K562 (cell line): ENCODE data around the gene TIAM1. TPM values are rescaled to one million over a fixed set of nuclear protein-coding genes. Genes with fewer than 3 reads are reported as not detected.

Source experiments
- ATAC-seq: fragments of 200-7000 bp; cut with Tn5 transposase; 3 replicates; pipeline ENCODE4 v1.9.1; 2020; ENCODE audit warnings: moderate library complexity
- BruUV-seq: library from RNA; stranded (reverse); fragments of 400-500 nt; replicated peaks from 2 replicates; lab custom pipeline; 2021; lab: Mats Ljungman, UMichigan
- CTCF ChIA-PET: fragments of 300-600 bp; formaldehyde crosslinking; extraction: SDS; loops from one replicate; lab custom pipeline; 2021; ENCODE audit warnings: low intra/inter-chr PET ratio; lab: Yijun Ruan, JAX
- POLR2A ChIA-PET: fragments of 300-600, 350-650 bp; sonication (Branson Sonifier 250); formaldehyde crosslinking; extraction: SDS; loops from one replicate; lab custom pipeline; 2021; ENCODE audit warnings: antibody characterized with exemption, inconsistent platforms; lab: Yijun Ruan, JAX
- DNase-seq, 4 experiments: peaks; one replicate each; pipeline versions ENCODE4 v3.0.0 to v3.0.0-alpha.2; 2011 to 2018; ENCODE audit warnings: low spot score in 3 of 4, mixed read lengths in 3 of 4; ENCODE audit errors: extremely low read depth in 1 of 4
- FAIRE-seq: peaks from 2 replicates; lab custom pipeline; 2011; peaks lifted over from hg19 to GRCh38; lab: Jason Lieb, UNC
- H2AFZ ChIP-seq: 2 replicates; pipeline ENCODE4 v1.6.0; 2011; ENCODE audit warnings: low read depth, low read length, control low read depth, inconsistent platforms
- H3K27ac ChIP-seq: fragments of 200-600 bp; 3 replicates; pipeline ENCODE4 v1.8.0; 2011; ENCODE audit warnings: low read depth, mild to moderate bottlenecking, control low read depth, inconsistent platforms, low read length, moderate library complexity, mixed read lengths; ENCODE audit errors: extremely low read depth
- H3K27me3 ChIP-seq, 2 experiments: fragments of 300-600 bp in 1 of 2; 2 replicates in 1 of 2; 3 replicates in 1 of 2; pipeline versions ENCODE4 v1.6.0 to v1.8.0; 2011; ENCODE audit warnings: inconsistent platforms in 2 of 2, low read length in 2 of 2, mild to moderate bottlenecking in 1 of 2, mixed read lengths in 1 of 2, moderate library complexity in 1 of 2; ENCODE audit not compliant: control insufficient read depth in 2 of 2, insufficient read depth in 2 of 2
- H3K36me3 ChIP-seq: fragments of 300-600 bp; 3 replicates; pipeline ENCODE4 v1.8.0; 2011; ENCODE audit warnings: mild to moderate bottlenecking, low read length, inconsistent platforms; ENCODE audit not compliant: control insufficient read depth, insufficient read depth
- H3K4me1 ChIP-seq, 2 experiments: fragments of 200-600 bp in 1 of 2; replicated peaks in 1 of 2; 2 replicates in 1 of 2; 3 replicates in 1 of 2; pipeline versions ENCODE4 v1.5.1 to v1.8.0; 2011; ENCODE audit warnings: inconsistent platforms in 2 of 2, low read length in 2 of 2, mild to moderate bottlenecking in 1 of 2, mixed read lengths in 1 of 2, moderate library complexity in 1 of 2; ENCODE audit not compliant: control insufficient read depth in 2 of 2, insufficient read depth in 2 of 2
- H3K4me2 ChIP-seq: 2 replicates; pipeline ENCODE4 v1.6.1; 2011; ENCODE audit warnings: low read length, control low read depth, inconsistent platforms, mixed read lengths; ENCODE audit not compliant: insufficient read depth
- H3K4me3 ChIP-seq: fragments of 200-600 bp; sonication (generic), shearing (Covaris generic); 2 replicates; pipeline ENCODE4 v1.5.1; 2016; ENCODE audit warnings: control low read depth, inconsistent platforms
- H3K79me2 ChIP-seq: fragments of 200-600 bp; 3 replicates; pipeline ENCODE4 v1.8.0; 2011; ENCODE audit warnings: low read length, inconsistent platforms; ENCODE audit not compliant: control insufficient read depth, insufficient read depth
- H3K9ac ChIP-seq, 2 experiments: 2 replicates each; pipeline versions ENCODE4 v1.6.0 to v1.6.1; 2011; ENCODE audit warnings: low read depth in 2 of 2, low read length in 2 of 2, control low read depth in 1 of 2, inconsistent platforms in 1 of 2, mild to moderate bottlenecking in 1 of 2, mixed read lengths in 1 of 2; ENCODE audit not compliant: insufficient read depth in 1 of 2
- H3K9me1 ChIP-seq: one replicate; pipeline ENCODE4 v1.6.0; 2011; ENCODE audit warnings: inconsistent platforms, mild to moderate bottlenecking, low read length, moderate library complexity; ENCODE audit not compliant: control insufficient read depth, insufficient read depth
- H3K9me3 ChIP-seq: replicated peaks from 2 replicates; pipeline ENCODE4 v1.5.1; 2011; ENCODE audit warnings: low read depth, low read length, inconsistent platforms; ENCODE audit not compliant: control insufficient read depth, insufficient read depth
- H4K20me1 ChIP-seq: replicated peaks from 2 replicates; pipeline ENCODE4 v1.6.1; 2011; ENCODE audit warnings: low read length, inconsistent platforms, mixed read lengths; ENCODE audit not compliant: control insufficient read depth, insufficient read depth
- CHD1 ChIP-seq: fragments of 200-600 bp; sonication (generic); IDR thresholded peaks from one replicate; pipeline ENCODE4 v1.6.1; 2012; ENCODE audit warnings: mild to moderate bottlenecking, moderate library complexity, low read length, inconsistent platforms
- CTBP1 ChIP-seq: fragments of 450-650 bp; IDR thresholded peaks from 2 replicates; pipeline ENCODE4 v1.6.1; 2016; ENCODE audit warnings: borderline replicate concordance
- LCOR ChIP-seq: sonication (generic); formaldehyde crosslinking; IDR thresholded peaks from 2 replicates; pipeline ENCODE4 v1.8.0; 2022; ENCODE audit warnings: mild to moderate bottlenecking, missing genetic modification reagents
- MECOM ChIP-seq: fragments of 250-450 bp; sonication (Bioruptor Pico); IDR thresholded peaks from 2 replicates; pipeline ENCODE4 v1.8.0; 2022; ENCODE audit warnings: inconsistent platforms
- POU5F1 ChIP-seq: fragments of 150-350 bp; IDR thresholded peaks from 2 replicates; pipeline ENCODE4 v1.6.1; 2014; ENCODE audit warnings: borderline replicate concordance, low read length, low read depth, mild to moderate bottlenecking; ENCODE audit not compliant: partially characterized antibody
- PRPF4 ChIP-seq: fragments of 200-400 bp; formaldehyde crosslinking; IDR thresholded peaks from one replicate; pipeline ENCODE4 v1.6.1; 2017; ENCODE audit warnings: low read length, low read depth, mild to moderate bottlenecking; ENCODE audit not compliant: insufficient read depth, poor library complexity, severe bottlenecking
- SP2 ChIP-seq: IDR thresholded peaks from 2 replicates; pipeline ENCODE4 v1.6.1; 2011; ENCODE audit warnings: mild to moderate bottlenecking, low read depth, low read length, moderate library complexity; ENCODE audit not compliant: poor library complexity, severe bottlenecking; ENCODE audit errors: extremely low read depth
- TRIM28 ChIP-seq: fragments of 450-650 bp; IDR thresholded peaks from 2 replicates; pipeline ENCODE4 v1.6.1; 2017
- ZBTB5 ChIP-seq: fragments of 450-650 bp; IDR thresholded peaks from 2 replicates; pipeline ENCODE4 v1.6.1; 2017; ENCODE audit warnings: antibody characterized with exemption
- ZFP91 ChIP-seq: sonication (generic); formaldehyde crosslinking; IDR thresholded peaks from 2 replicates; pipeline ENCODE4 v1.8.0; 2022; ENCODE audit warnings: mild to moderate bottlenecking, missing genetic modification reagents
- WGBS: fragments of 100-300 bp; shearing (Covaris generic); methylation state at CpG from one replicate; pipeline ENCODE4 v1.1.6; 2016; ENCODE audit warnings: low coverage, mixed read lengths; ENCODE audit not compliant: insufficient coverage; ENCODE audit errors: missing lambda C conversion rate; 5-methylcytosine and 5-hydroxymethylcytosine counted together
- in situ Hi-C: fragments of 300-500 bp; cut with MboI; formaldehyde crosslinking; loops from 4 replicates; pipeline ENCODE4 v1.15.0; 2018; ENCODE audit warnings: inconsistent platforms, mixed read lengths
- intact Hi-C: fragments of 100-400 bp; cut with micrococcal nuclease; formaldehyde crosslinking; loops from 2 replicates; pipeline ENCODE4 v1.14.2; 2022
- polyA plus RNA-seq, 8 experiments: library from polyadenylated mRNA; depleted of rRNA in 4 of 8; stranded (reverse) in 5 of 8; unstranded in 3 of 8; fragments of >200 nt; fragmentation: Nextera tagmentation in 2 of 8; fragmentation: Illumina TruSeq in 1 of 8; extraction: Ambion mirVana in 2 of 8; extraction: Trizol in 1 of 8; gene quantifications; 2 replicates each; pipeline versions ENCODE4 v1.2.1 to v1.2.3, GENCODE V29; 2011 to 2014; ENCODE audit warnings: inconsistent platforms in 1 of 8, missing spikeins in 1 of 8
- total RNA-seq, 7 experiments: library from RNA; depleted of rRNA in 6 of 7; stranded (reverse); fragments of >200 nt in 6 of 7; fragmentation: Illumina TruSeq in 2 of 7; extraction: Trizol in 2 of 7; gene quantifications; 2 replicates each; pipeline versions ENCODE4 v1.2.1 to v1.2.3, GENCODE V29; 2011 to 2021; ENCODE audit warnings: low replicate concordance in 1 of 7

The TIAM1 gene
- total and polyA plus RNA-seq, 9 of the 15 experiments (the other 6 are each of a cell fraction or from before 2014, with no cell fraction given): 0.11 TPM; not detected in 8

DNA sequence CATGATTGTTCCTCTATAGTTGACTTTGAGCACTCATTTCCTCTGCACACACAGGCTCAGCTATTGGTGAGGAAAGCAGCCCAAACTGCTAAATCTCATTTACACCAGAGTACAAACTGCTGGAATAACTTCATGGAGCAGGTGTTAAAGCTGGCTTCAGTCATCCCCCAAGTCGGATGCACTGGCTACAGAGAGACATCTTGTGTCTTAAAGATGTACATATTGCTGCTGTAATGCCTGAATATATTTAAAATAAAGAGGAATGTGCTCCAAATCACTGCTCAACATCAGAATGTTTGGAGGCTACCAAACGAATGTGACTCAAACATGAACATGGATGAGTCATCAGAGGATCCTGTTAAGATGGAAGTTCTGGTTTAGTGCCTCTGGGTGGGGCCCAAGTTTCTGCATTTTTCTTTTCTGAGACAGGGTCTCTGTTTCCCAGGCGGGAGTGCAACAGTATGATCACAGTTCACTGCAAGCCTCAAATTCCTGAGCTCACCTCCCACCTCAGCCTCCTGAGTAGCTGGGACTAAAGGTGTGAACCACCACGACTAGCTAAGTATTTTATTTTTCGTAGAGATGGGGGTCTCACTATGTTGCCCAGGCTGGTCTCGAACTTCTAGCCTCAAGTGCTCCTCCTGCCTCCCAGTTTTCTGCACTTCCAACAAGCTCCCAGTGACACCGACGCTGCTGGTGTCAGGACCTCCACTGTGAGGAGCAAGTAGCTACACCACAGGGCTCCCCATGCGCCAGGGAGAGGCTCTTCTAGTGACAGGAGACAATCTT lies 226.7 kb downstream of the TIAM1 start (continued):
- TF ChIP-seq ZFP91 (CRISPR knock-in tag): no peak

DNA sequence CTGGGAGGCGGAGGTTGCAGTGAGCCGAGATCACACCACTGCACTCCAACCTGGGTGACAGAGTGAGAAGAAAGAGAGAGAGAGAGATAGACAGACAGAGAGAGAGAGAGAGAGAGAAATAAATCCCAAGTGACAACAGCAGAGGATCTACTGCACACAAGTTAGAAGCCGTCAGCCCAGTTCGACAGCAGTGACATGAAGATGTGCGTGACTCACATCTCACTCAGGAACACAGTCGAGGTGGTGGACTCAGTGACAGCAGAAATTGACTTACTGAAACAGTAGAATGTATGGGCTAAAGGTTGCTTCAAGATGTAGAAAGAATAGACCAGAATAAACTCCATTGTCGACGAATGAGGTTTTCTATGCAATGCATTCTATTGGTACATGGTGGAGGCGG lies 228.8 kb downstream of the TIAM1 start:
- no TSS peak for BruUV-seq
- DNase-seq (no peak), FAIRE-seq (no peak), ATAC-seq (no peak)
- CTCF ChIA-PET: no interaction called here
- H3K9me1 ChIP-seq: no peaks in the 10 kb centered on the region
- in situ Hi-C loops: no loop called here
- POLR2A ChIA-PET: no interaction called here
- TF ChIP-seq LCOR (no peak), POU5F1 (no peak), PRPF4 (no peak), CTBP1 (no peak), TRIM28 (no peak), ZBTB5 (no peak), SP2 (no peak), MECOM (CRISPR knock-in tag) (no peak), CHD1 (no peak)
- no peaks in the 10 kb centered on the region for H3K4me1 ChIP-seq
- intact Hi-C loops: no loop called here
- H3K4me2 ChIP-seq: no peak overlapping the region
- peaks cover 4 to 7% of the 10 kb centered on the region in 2 experiments; a peak in 4 of 5 replicates for H3K27me3 ChIP-seq
- no peaks in the 10 kb centered on the region for H3K36me3 ChIP-seq
- no peak overlapping the region for H2AFZ ChIP-seq
- H3K79me2 ChIP-seq: no peaks in the 10 kb centered on the region
- 0% methylated on average over 9 of the region's 9 CpGs for WGBS
- H4K20me1 ChIP-seq: no peaks in the 10 kb centered on the region
- H3K4me3 ChIP-seq: no peak overlapping the region
- H3K27ac ChIP-seq: no peak overlapping the region
- H3K9me3 ChIP-seq: no peaks in the 10 kb centered on the region
- no peak overlapping the region for H3K9ac ChIP-seq
